IMR-90 (cell line): ENCODE results near the gene PXT1.

ENCODE experiments used
- CEBPB ChIP-seq: IDR thresholded peaks from 2 replicates; pipeline ENCODE4 v1.6.1; 2012; ENCODE audit warnings: low read depth, low read length, improper control_type of control experiment
- CTCF ChIP-seq: conservative IDR thresholded peaks from 2 replicates; pipeline ENCODE4 v1.5.1; 2012; ENCODE audit warnings: mild to moderate bottlenecking, low read depth, low read length, improper control_type of control experiment
- FOS ChIP-seq: fragments of 150-350 bp; IDR thresholded peaks from 2 replicates; pipeline ENCODE4 v1.6.1; 2016; ENCODE audit warnings: low read depth, low read length
- POLR2A ChIP-seq: IDR thresholded peaks from 2 replicates; pipeline ENCODE4 v1.6.1; 2012; ENCODE audit warnings: mild to moderate bottlenecking, low read depth, low read length
- RFX5 ChIP-seq: IDR thresholded peaks from 2 replicates; pipeline ENCODE4 v1.8.0; 2012; ENCODE audit warnings: low read depth, mild to moderate bottlenecking, low read length, moderate library complexity
- SMC3 ChIP-seq: fragments of 150-350 bp; IDR thresholded peaks from 2 replicates; pipeline ENCODE4 v1.6.1; 2016; ENCODE audit warnings: low read depth, mild to moderate bottlenecking, antibody characterized with exemption, low read length, moderate library complexity

GRCh38 chr6:36367743-36368142, 74.9 kb downstream of the PXT1 start:
- TF ChIP-seq SMC3 (no peak), POLR2A (no peak), FOS (no peak), CTCF (no peak), RFX5 (no peak), CEBPB (no peak)
